Esophagus squamous epithelium (tissue), 5 donors: Measurements from ENCODE around the gene KNDC1. TPM values are rescaled to one million over a fixed set of nuclear protein-coding genes. Genes with fewer than 3 reads are reported as not detected.

Experiments
- DNase-seq: peaks from one replicate; lab custom pipeline; 2025; lab: John Stamatoyannopoulos, UW
- H3K27ac ChIP-seq, 4 donors: fragments of 200-600 bp; sonication (generic); one replicate each; pipeline ENCODE4 v1.5.1; 2016 to 2019; ENCODE audit warnings: mild to moderate bottlenecking in 1 of 4
- H3K27me3 ChIP-seq, 4 donors: fragments of 200-600 bp; sonication (generic); 1 replicate in 3 of 4; 2 replicates in 1 of 4; pipeline versions ENCODE4 v1.5.1 to v1.6.0; 2017 to 2021; ENCODE audit warnings: antibody characterized with exemption in 1 of 4
- H3K36me3 ChIP-seq, 3 donors: fragments of 200-600 bp; sonication (generic); one replicate each; pipeline ENCODE4 v1.5.1; 2016 to 2019
- H3K4me1 ChIP-seq, 3 donors: fragments of 200-600 bp; sonication (generic); one replicate each; pipeline ENCODE4 v1.5.1; 2017 to 2019
- H3K4me3 ChIP-seq, 4 donors: fragments of 200-600 bp; sonication (generic); 1 replicate in 3 of 4; 2 replicates in 1 of 4; pipeline ENCODE4 v1.5.1; 2016 to 2019; ENCODE audit warnings: mild to moderate bottlenecking in 2 of 4, moderate library complexity in 1 of 4
- H3K9me3 ChIP-seq, 3 donors: fragments of 200-600 bp; sonication (generic); one replicate each; pipeline ENCODE4 v1.5.1; 2016 to 2019
- POLR2A ChIP-seq, 4 donors: fragments of 450-650 bp; IDR thresholded peaks; one replicate each; pipeline ENCODE4 v1.6.1; 2017; ENCODE audit warnings: antibody characterized with exemption in 4 of 4, mild to moderate bottlenecking in 4 of 4, moderate library complexity in 3 of 4
- whole genome bisulfite sequencing, 2 donors: methylation state at CpG; one replicate each; pipeline ENCODE4 v1.1.5; 2018; 5-methylcytosine and 5-hydroxymethylcytosine counted together
- intact Hi-C: fragments of 100-400 bp; cut with DNase I; formaldehyde crosslinking; loops from one replicate; pipeline ENCODE4 v1.15.0; 2022
- total RNA-seq, 4 donors: library from RNA; depleted of rRNA; stranded (reverse); fragments of >200 nt; gene quantifications; one replicate each; pipeline ENCODE4 v1.1.0, GENCODE V29; 2016
- TF ChIP-seq, protein P1 (sequence below), 6 experiments: fragments of 450-650 bp in 4 of 6; fragments of 200-600 bp in 2 of 6; sonication (generic) in 2 of 6; IDR thresholded peaks; one replicate each; pipeline ENCODE4 v1.5.1; 2016 to 2019; ENCODE audit warnings: antibody characterized with exemption in 6 of 6, mild to moderate bottlenecking in 4 of 6, moderate library complexity in 4 of 6
- donor health status: DM: yes; HTN: yes; CAD: no.

The KNDC1 gene
- total RNA-seq, 4 donors from 2014 or later = 0.19 to 0.64 (median 0.53) TPM; not detected in 1

DNA sequence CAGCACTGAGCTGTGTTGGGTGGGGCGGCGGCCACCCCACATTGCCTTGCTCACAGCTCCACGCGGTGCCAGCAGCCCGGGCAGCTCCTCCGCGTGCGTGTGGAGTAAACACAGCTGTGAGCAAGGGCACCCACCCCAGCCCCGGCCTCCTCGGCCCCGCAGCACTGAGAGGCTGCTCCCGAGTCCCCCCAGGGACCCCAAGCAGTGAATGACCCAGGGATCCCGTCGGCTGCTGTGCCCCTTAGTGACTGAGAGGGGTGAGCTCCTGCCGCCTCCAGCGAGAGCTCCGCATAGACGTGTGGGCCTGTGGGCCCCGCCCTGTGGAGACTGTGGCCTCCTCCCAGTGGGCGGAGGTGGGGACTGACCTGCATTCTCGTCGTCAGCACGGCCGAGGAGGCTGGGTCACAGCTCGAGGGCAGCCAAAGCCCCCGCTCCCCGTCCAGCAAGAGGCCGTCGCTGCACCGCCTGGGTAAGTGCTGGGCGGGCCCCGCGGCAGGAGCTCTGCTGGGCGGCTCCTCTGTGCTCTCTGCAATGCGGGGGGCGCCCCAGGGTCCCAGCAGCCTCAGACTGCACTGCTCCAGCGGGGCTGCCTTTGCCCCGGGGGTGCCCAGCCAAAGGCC is 40.1 kb downstream of the KNDC1 start:
- Histone ChIP-seq H3K36me3 (no peaks in the 10 kb centered on the region), H3K4me1 (no peaks in the 10 kb centered on the region), H3K27me3 (peaks cover 0 to 52% (median 0%) of the 10 kb centered on the region in 4 donors), H3K27ac (no peak overlapping the region), H3K9me3 (no peaks in the 10 kb centered on the region), H3K4me3 (no peak overlapping the region)
- WGBS, 2 donors = no CpG with 5 or more reads among the region's 38 CpGs
- DNase-seq = no peak
- intact Hi-C loops = no loop called here
- TF ChIP-seq, protein P1, sequence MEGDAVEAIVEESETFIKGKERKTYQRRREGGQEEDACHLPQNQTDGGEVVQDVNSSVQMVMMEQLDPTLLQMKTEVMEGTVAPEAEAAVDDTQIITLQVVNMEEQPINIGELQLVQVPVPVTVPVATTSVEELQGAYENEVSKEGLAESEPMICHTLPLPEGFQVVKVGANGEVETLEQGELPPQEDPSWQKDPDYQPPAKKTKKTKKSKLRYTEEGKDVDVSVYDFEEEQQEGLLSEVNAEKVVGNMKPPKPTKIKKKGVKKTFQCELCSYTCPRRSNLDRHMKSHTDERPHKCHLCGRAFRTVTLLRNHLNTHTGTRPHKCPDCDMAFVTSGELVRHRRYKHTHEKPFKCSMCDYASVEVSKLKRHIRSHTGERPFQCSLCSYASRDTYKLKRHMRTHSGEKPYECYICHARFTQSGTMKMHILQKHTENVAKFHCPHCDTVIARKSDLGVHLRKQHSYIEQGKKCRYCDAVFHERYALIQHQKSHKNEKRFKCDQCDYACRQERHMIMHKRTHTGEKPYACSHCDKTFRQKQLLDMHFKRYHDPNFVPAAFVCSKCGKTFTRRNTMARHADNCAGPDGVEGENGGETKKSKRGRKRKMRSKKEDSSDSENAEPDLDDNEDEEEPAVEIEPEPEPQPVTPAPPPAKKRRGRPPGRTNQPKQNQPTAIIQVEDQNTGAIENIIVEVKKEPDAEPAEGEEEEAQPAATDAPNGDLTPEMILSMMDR (IDR thresholded peaks at IDR 0.05) = no peak
- no peak for TF ChIP-seq POLR2A (IDR thresholded peaks at IDR 0.05)

DNA sequence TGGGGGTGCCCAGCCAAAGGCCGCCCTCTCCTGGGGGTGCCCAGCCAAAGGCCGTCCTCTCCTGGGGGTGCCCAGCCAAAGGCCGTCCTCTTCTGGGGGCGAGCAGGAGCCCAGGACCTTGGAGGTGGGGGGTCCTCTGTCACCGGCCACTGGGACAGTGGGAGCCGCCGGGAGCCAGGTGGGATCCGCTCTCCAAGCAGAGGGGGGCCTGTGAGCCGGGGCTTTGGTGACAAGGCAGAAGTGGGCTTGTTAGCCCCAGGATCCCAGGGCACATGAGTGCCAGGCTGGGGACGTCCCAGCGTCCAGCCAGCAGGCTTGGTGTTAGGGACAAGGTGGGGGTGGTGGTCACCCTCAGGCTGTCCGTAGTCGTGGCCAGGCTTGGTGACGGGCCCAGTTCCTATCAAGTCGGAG is 40.6 kb downstream of the KNDC1 start:
- TF ChIP-seq POLR2A (IDR thresholded peaks at IDR 0.05) = no peak
- TF ChIP-seq, protein P1 (IDR thresholded peaks at IDR 0.05) = no peak
- no CpG with 5 or more reads among the region's 15 CpGs for WGBS, 2 donors
- H3K27ac ChIP-seq = no peak overlapping the region
- no peaks in the 10 kb centered on the region for H3K9me3 ChIP-seq
- intact Hi-C loops = no loop called here
- no peak for DNase-seq
- no peaks in the 10 kb centered on the region for H3K36me3 ChIP-seq
- H3K27me3 ChIP-seq = peaks cover 0 to 51% (median 0%) of the 10 kb centered on the region in 4 donors
- H3K4me1 ChIP-seq = no peaks in the 10 kb centered on the region
- no peak overlapping the region for H3K4me3 ChIP-seq

DNA sequence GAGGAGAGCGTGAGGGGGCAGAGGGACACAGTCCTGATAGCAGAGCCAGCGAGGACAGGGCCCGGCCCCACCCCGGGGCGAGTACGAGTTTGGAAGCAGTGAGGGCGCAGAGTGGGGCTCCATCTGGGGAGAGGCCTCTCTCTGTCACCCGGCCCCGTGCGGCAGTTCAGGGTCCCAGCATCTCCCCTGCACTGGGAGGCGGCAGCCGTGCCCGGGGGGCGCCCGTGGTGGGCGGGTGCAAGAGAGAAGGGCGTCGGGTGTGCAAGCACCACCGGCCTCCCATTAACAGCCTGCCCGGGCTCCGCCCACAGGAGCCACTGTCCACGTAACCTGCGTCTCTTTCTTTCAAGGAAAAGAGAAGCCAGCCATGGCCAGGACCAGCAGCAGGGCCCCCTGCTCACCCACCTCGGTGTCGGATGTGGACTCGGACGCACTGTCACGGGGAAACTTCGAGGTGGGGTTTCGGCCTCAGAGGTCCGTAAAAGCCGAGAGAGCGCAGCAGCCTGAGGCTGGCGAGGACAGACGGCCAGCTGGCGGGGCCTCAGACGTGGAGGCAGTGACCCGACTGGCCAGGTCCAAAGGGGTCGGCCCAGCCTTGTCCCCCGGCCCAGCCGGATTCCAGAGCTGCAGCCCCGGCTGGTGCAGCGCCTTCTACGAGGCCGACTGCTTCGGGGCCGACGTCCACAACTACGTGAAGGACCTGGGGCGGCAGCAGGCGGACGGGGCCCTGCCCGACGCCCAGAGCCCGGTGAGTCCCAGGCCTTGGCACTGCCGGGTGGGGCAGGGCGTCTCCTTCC is 41.3 kb downstream of the KNDC1 start:
- H3K27me3 ChIP-seq = peaks cover 0 to 51% (median 0%) of the 10 kb centered on the region in 4 donors
- no peak overlapping the region for H3K27ac ChIP-seq
- WGBS, 2 donors = 67 to 87% methylated on average over 3 to 15 of the region's 57 CpGs
- no peak overlapping the region for H3K4me3 ChIP-seq
- intact Hi-C loops = no loop called here
- no peak for DNase-seq
- H3K9me3 ChIP-seq = no peaks in the 10 kb centered on the region
- H3K36me3 ChIP-seq = no peaks in the 10 kb centered on the region
- TF ChIP-seq POLR2A (IDR thresholded peaks at IDR 0.05) = no peak
- TF ChIP-seq, protein P1 (IDR thresholded peaks at IDR 0.05) = no peak
- no peaks in the 10 kb centered on the region for H3K4me1 ChIP-seq

DNA sequence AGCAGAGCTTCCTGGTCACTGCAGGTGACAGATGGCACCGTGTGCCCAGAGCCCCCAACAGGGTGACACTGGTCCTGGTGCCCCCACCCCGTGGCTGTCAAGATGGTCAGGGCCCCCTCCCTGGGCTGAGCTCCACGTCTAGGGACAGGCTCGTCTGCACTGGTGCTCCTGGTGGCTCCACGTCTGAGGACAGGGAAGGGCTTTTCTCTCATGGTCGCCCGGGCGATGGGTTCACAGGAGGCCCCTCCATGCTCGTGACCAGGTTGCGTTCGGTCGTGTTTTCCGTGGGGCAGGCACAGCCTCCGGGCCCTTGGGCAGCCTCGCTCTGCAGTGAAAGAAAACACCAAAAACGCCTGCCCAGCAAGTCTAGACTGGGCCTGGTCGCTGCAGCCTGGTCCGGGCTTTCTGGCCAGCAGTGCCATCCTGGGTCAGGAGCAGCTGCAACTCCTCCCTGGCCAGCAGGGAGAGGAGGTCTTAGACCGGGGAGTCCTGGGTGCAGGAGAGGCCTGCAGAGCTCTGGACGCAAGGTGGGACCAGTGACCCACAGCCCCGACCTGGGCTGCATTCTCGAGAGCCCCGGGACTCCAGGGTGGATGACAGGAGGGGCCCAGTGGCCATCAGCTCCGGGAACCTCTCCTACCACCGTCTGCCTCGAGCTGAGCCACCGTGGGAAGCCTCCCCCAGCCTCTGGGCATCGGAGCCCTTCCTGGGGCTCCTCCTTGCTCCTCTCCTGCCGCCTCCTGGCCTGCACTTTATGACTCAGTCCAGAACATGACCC is 42.1 kb downstream of the KNDC1 start:
- TF ChIP-seq, protein P1 (IDR thresholded peaks at IDR 0.05) = no peak
- no peak for TF ChIP-seq POLR2A (IDR thresholded peaks at IDR 0.05)
- intact Hi-C loops = no loop called here
- H3K36me3 ChIP-seq = no peaks in the 10 kb centered on the region
- 54% methylated on average over 4 of the region's 29 CpGs; no CpG with 5 or more reads in 1 of the 2 donors for WGBS, 2 donors
- H3K27me3 ChIP-seq = peaks cover 0 to 46% (median 0%) of the 10 kb centered on the region in 4 donors
- H3K4me3 ChIP-seq = no peak overlapping the region
- H3K9me3 ChIP-seq = no peaks in the 10 kb centered on the region
- no peak overlapping the region for H3K27ac ChIP-seq
- H3K4me1 ChIP-seq = no peaks in the 10 kb centered on the region
- no peak for DNase-seq
